SIG-M5 treated with dmso at 0.1 percent for 504 hours (cell line): Measurements from ENCODE around the gene SMC1B.
"Not testable (repeated sequence)": the region's sequence is repeated elsewhere in the genome, so short reads cannot be mapped to it uniquely, and the experiment has no call there.

Experiments used
- DNase-seq: peaks from one replicate; lab custom pipeline; 2025; ENCODE audit not compliant: unreplicated experiment; lab: John Stamatoyannopoulos, UW

Gene SMC1B

DNA sequence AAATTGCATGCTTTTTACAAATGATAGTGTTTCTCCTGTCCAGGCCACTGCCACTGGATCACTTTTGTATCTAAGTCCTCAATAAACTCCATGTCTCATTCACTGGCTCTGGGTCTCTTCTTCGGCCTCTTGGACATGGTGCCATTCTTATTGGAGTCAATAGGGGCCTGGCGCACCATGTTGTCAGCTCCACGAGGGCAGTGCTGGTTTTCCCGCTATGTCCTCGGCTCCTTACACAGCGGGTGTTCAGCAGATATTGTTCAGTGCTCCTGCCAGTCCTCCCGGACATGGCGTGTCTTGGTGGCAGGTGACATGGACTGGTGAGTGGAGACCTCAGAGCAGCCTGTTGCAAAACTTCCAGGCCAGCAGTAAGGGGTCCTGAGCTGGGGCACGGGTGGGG is 107.3 kb downstream of the SMC1B start:
- no peak for DNase-seq

DNA sequence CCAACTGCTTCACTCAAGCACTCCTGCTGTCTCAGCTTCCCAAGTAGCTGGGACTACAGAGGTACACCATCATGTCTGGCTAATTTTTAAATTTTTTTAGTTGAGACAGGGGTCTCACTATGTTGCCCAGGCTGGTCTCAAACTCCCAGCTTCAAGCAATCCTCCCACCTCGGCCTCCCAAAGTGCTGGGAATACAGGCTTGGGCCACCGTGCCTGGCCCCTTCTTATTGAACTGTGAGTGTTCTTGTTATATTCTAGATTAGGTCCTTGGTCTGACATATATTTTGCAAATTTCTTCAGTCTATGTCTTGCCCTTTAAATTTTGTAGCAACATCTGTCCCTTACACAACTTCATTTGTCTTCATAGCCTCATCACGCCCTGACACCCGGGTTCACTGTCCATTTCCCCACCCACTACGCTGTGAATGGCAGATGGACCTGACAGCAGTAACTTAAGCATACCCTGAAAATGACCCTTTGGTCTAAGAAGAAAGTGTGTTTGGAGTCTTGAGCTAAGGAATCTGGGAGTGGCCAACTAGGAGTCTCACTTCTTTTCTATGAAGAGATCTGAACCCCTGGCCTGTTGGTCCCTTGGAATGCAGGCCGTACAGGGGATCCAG is 107.8 kb downstream of the SMC1B start:
- no peak for DNase-seq

DNA sequence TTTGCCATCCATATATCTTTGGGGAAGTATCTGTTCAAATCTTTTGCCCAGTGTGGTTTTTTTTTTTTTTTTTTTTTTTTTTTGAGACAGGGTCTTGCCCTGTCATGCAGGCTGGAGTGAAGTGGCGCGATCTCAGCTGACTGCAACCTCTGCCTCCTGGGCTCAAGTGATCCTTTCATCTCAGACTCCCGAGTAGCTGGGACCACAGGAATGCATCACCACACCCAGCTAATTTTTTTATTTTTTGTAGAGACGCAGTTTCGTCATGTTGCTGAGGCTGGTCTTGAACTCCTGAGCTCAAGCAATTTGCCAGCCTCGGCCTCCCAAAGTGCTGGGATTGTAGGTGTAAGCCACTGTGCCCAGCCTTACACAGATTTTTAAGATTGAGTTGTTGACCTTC is 108.4 kb downstream of the SMC1B start:
- DNase-seq = no peak

DNA sequence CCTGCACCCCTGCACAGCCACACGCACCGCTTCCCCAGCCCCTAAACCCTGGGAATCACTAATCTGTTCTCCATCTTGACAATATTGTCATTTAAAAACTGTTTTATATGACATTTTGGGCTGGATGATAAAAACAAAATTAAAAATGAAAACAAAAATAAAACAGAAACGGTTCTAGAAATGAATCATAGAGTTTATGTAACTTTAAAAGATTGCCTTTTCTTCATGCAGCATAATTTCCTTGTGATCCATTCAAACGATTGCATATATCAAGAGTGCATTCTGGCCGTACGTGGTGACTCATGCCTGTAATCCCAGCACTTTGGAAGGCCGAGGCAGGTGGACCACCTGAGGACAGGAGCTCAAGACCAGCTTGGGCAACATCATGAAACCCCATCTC is 110.2 kb downstream of the SMC1B start:
- no peak for DNase-seq

DNA sequence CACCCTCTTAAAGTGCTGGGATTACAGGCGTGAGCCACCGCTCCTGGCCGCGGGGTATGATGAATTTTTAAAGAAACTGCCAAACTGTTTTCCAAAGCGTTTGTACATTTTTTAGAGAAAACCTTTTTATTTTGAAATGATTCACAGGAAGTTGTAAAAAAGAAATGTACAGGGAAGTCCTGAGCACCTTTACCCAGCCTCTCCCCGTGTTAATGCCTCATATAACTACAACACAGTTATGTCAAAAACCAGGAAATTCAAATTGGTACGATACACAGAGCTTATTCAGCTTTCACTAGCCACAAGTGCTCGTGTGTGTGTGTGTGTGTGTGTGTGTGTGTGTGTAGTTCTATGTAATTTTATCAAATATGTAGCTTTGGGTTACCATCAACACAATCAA is 110.6 kb downstream of the SMC1B start:
- DNase-seq = no peak

DNA sequence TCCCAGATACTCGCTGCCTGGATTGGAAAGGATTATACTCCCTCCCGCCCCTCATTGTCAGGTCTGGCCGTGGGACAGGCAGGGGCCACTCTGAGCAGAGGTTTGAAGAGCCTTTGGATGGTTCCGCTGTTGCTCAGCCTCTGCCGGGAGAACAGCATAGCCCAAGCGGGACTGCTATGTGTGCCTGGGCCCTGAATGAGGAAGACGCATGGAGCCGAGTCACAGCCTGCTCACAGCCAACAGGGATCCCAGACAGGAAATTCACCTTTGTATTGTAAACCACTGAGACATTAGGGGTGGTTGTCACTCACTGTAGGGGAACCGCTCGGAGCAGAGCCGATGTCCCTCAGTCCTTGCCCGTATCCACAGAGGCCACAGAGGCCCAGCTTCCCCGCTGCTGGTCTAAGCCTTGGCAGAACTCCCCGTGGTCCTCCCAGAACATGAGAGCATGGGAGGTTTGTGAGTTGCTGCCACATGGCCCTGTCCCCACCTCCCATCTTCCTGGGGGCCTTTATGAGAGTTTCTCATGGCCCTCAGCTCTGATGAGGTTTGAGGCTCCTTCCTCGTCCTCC is 114.4 kb downstream of the SMC1B start:
- DNase-seq = no peak

DNA sequence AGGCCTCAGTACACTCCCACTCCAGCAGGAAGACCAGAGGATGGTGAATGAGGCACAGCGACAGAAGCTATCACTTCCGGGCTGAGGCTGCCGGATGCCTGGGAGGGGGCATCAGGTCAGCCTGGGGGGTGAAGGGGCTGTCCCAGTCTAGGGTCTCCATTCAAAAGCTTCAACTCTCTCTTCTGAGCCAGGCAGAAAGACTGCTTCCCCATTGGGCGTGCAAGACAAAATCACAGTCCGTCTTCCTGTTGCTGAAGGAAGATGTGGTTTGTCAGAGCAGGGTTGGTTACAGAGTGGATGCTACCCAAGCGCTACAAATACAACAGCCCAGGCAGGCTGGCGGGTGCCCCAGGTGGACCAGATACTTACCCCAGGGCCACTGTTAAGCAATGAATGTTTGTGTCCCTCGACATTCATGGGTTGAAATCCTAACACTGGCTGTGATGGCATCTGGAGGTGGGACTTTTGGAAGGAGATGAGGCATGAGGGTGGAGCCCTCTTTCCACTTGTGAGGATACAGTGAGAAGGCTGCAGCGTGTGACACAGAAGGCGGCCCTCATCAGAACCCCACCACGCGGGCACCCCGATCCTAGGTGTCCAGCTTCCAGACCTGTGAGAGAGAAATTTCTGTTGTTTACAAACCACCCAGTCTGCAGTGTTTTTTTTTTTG is 116.6 kb downstream of the SMC1B start:
- peak; percentile 20 for DNase-seq

DNA sequence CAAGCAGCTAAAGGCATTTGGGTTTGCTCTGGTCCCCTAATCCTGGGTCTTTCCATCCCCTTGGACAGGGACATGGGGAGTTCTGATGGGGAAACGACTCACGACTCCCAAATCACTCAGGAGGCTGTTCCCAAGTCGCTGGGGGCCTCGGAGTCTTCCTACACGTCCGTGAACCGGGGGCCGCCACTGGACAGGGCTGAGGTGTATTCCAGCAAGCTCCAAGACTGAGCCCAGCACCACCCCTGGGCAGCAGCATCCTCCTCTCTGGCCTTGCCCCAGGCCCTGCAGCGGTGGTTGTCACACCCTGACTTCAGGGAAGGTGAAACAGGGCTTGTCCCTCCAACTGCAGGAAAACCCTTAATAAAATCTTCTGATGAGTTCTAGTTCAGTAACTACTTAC is 117.9 kb downstream of the SMC1B start:
- DNase-seq = no peak

DNA sequence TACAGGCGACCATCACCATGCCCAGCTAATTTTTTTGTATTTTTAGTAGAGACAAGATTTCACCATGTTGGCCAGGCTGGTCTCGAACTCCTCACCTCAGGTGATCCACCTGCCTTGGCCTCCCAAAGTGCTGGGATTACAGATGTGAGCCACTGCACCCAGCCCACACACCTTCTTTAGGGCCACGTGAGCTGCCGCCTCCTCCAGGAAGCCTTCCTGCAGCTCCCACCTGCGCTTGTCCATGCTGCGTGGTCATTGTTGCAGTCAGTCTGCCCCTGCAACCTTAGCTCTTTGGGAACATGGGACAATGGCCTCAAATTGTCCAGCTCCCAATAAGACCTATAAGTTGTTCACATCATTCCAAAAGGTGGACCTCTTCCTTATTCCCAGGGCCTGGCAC is 118.4 kb downstream of the SMC1B start:
- DNase-seq = not testable (repeated sequence)
